GM12878 (cell line): ENCODE measurements around the gene ZNF202. TPM values are rescaled to one million over a fixed set of nuclear protein-coding genes. Genes with fewer than 3 reads are reported as not detected.

ENCODE experiments used
- ATAC-seq: fragments of 200-7000 bp; cut with Tn5 transposase; 3 replicates; pipeline ENCODE4 v1.9.1; 2020; ENCODE audit warnings: mild to moderate bottlenecking, moderate library complexity
- BruUV-seq: library from RNA; stranded (reverse); fragments of 400-500 nt; replicated peaks from 2 replicates; lab custom pipeline; 2021; lab: Mats Ljungman, UMichigan
- CTCF ChIA-PET: fragments of 300-600 bp; sonication (Branson Sonifier 250); formaldehyde crosslinking; extraction: SDS; loops from one replicate; lab custom pipeline; 2021; ENCODE audit warnings: inconsistent platforms; lab: Yijun Ruan, JAX
- POLR2A ChIA-PET: fragments of 350-600 bp; formaldehyde crosslinking; extraction: SDS; loops from one replicate; lab custom pipeline; 2021; ENCODE audit warnings: inconsistent platforms; lab: Charles Lee
- RAD21 ChIA-PET: fragments of 300-600 bp; sonication (Branson Sonifier 250); formaldehyde crosslinking; loops from one replicate; lab custom pipeline; 2023; ENCODE audit warnings: antibody characterized with exemption; ENCODE audit not compliant: unreplicated experiment; lab: Charles Lee
- SMC1A ChIA-PET: fragments of 300-600 bp; sonication (Branson Sonifier 250); formaldehyde crosslinking; loops from one replicate; lab custom pipeline; 2023; ENCODE audit not compliant: unreplicated experiment, uncharacterized antibody; lab: Charles Lee
- DNase-seq: peaks from one replicate; pipeline ENCODE4 v3.0.0-alpha.2; 2011; ENCODE audit warnings: low read depth, low spot score
- FAIRE-seq: peaks from 3 replicates; lab custom pipeline; 2011; peaks lifted over from hg19 to GRCh38; lab: Jason Lieb, UNC
- H2AFZ ChIP-seq: 2 replicates; pipeline ENCODE4 v1.6.0; 2011; ENCODE audit warnings: low read depth, low read length, control low read depth; ENCODE audit not compliant: control insufficient read depth
- H3K27ac ChIP-seq: 2 replicates; pipeline ENCODE4 v1.5.1; 2011; ENCODE audit warnings: control low read depth; ENCODE audit not compliant: control insufficient read depth, insufficient read depth
- H3K27me3 ChIP-seq, 2 experiments: replicated peaks in 1 of 2; 2 replicates each; pipeline versions ENCODE4 v1.6.0 to v1.6.1; 2011; ENCODE audit warnings: low read length in 1 of 2; ENCODE audit not compliant: control insufficient read depth in 2 of 2, insufficient read depth in 2 of 2
- H3K36me3 ChIP-seq, 2 experiments: 2 replicates each; pipeline ENCODE4 v1.5.1; 2011; ENCODE audit warnings: low read length in 1 of 2; ENCODE audit not compliant: control insufficient read depth in 2 of 2, insufficient read depth in 2 of 2
- H3K4me1 ChIP-seq: 2 replicates; pipeline ENCODE4 v1.6.1; 2011; ENCODE audit warnings: mild to moderate bottlenecking, low read length, moderate library complexity, mixed read lengths; ENCODE audit not compliant: control insufficient read depth, insufficient read depth
- H3K4me2 ChIP-seq: 2 replicates; pipeline ENCODE4 v1.6.0; 2011; ENCODE audit warnings: control low read depth; ENCODE audit not compliant: control insufficient read depth, insufficient read depth
- H3K4me3 ChIP-seq: fragments of 200-600 bp; sonication (generic); 2 replicates; pipeline ENCODE4 v1.5.1; 2016
- H3K79me2 ChIP-seq: 2 replicates; pipeline ENCODE4 v1.6.0; 2011; ENCODE audit warnings: low read length; ENCODE audit not compliant: control insufficient read depth, insufficient read depth
- H3K9ac ChIP-seq: 2 replicates; pipeline ENCODE4 v1.8.0; 2011; ENCODE audit warnings: low read length, control low read depth, mixed read lengths; ENCODE audit not compliant: control insufficient read depth, insufficient read depth
- H3K9me3 ChIP-seq: replicated peaks from 3 replicates; pipeline ENCODE4 v1.5.1; 2011; ENCODE audit warnings: mild to moderate bottlenecking, low read length; ENCODE audit not compliant: control insufficient read depth, insufficient read depth
- H4K20me1 ChIP-seq: 2 replicates; pipeline ENCODE4 v1.6.0; 2011; ENCODE audit not compliant: control insufficient read depth, insufficient read depth
- CEBPZ ChIP-seq: fragments of 150-350 bp; IDR thresholded peaks from 2 replicates; pipeline ENCODE4 v1.6.1; 2016; ENCODE audit warnings: low read depth, low read length
- EP300 ChIP-seq, 2 experiments: fragments of 150-350 bp in 1 of 2; IDR thresholded peaks; 2 replicates each; pipeline ENCODE4 v1.6.1; 2011 to 2012; ENCODE audit warnings: low read depth in 2 of 2, low read length in 2 of 2, borderline replicate concordance in 1 of 2, improper control_type of control experiment in 1 of 2, inconsistent platforms in 1 of 2; ENCODE audit not compliant: control insufficient read depth in 1 of 2
- IRF4 ChIP-seq: IDR thresholded peaks from 2 replicates; pipeline ENCODE4 v1.6.1; 2011; ENCODE audit warnings: low read depth, low read length
- KAT2A ChIP-seq: conservative IDR thresholded peaks from 2 replicates; pipeline ENCODE4 v1.6.1; 2011; ENCODE audit warnings: low read depth, low read length; ENCODE audit not compliant: control insufficient read depth
- LARP7 ChIP-seq: fragments of 450-650 bp; IDR thresholded peaks from 2 replicates; pipeline ENCODE4 v1.6.1; 2017; ENCODE audit warnings: mild to moderate bottlenecking
- MLLT1 ChIP-seq: fragments of 450-650 bp; IDR thresholded peaks from 2 replicates; pipeline ENCODE4 v1.6.1; 2016; ENCODE audit warnings: mild to moderate bottlenecking
- MXI1 ChIP-seq: fragments of 150-350 bp; IDR thresholded peaks from 2 replicates; pipeline ENCODE4 v1.6.1; 2011; ENCODE audit warnings: low read depth, mild to moderate bottlenecking, inconsistent platforms, low read length, improper control_type of control experiment
- NFIC ChIP-seq: IDR thresholded peaks from 2 replicates; pipeline ENCODE4 v1.6.1; 2012; ENCODE audit warnings: low read depth, mild to moderate bottlenecking, inconsistent platforms, low read length, moderate library complexity
- RB1 ChIP-seq: fragments of 450-650 bp; formaldehyde crosslinking; IDR thresholded peaks from 2 replicates; pipeline ENCODE4 v1.6.1; 2017; ENCODE audit warnings: mild to moderate bottlenecking, borderline replicate concordance
- SIX5 ChIP-seq: IDR thresholded peaks from 2 replicates; pipeline ENCODE4 v1.6.1; 2011; ENCODE audit warnings: mild to moderate bottlenecking, low read depth, low read length, moderate library complexity; ENCODE audit not compliant: severe bottlenecking
- SMAD5 ChIP-seq: IDR thresholded peaks from 2 replicates; pipeline ENCODE4 v1.6.1; 2016; ENCODE audit warnings: antibody characterized with exemption, low read depth
- SMC3 ChIP-seq: IDR thresholded peaks from 2 replicates; pipeline ENCODE4 v1.6.1; 2011; ENCODE audit warnings: low read length, improper control_type of control experiment, borderline replicate concordance
- TAF1 ChIP-seq: IDR thresholded peaks from 2 replicates; pipeline ENCODE4 v1.6.1; 2011; ENCODE audit warnings: mild to moderate bottlenecking, low read depth, low read length, borderline replicate concordance
- TCF12 ChIP-seq: IDR thresholded peaks from 2 replicates; pipeline ENCODE4 v1.6.1; 2011; ENCODE audit warnings: low read depth, mild to moderate bottlenecking, low read length
- WRNIP1 ChIP-seq: IDR thresholded peaks from 2 replicates; pipeline ENCODE4 v1.6.1; 2011; ENCODE audit warnings: low read depth, low read length, improper control_type of control experiment, borderline replicate concordance
- ZZZ3 ChIP-seq: IDR thresholded peaks from 2 replicates; pipeline ENCODE4 v1.6.1; 2011; ENCODE audit warnings: low read depth; ENCODE audit not compliant: control insufficient read depth, insufficient read length
- WGBS: methylation state at CpG from one replicate; pipeline ENCODE4 v1.1.6; 2016; ENCODE audit warnings: low lambda C conversion rate; ENCODE audit not compliant: insufficient replicate concordance, insufficient coverage; ENCODE audit errors: missing lambda C conversion rate; 5-methylcytosine and 5-hydroxymethylcytosine counted together
- in situ Hi-C: fragments of 300-500 bp; cut with MboI; formaldehyde crosslinking; loops from 9 replicates; pipeline ENCODE4 v1.14.3; 2018; ENCODE audit warnings: mixed read lengths
- intact Hi-C: fragments of 100-400 bp; cut with micrococcal nuclease; formaldehyde crosslinking; loops from one replicate; pipeline ENCODE4 v1.14.2; 2022; ENCODE audit not compliant: unreplicated experiment
- polyA plus RNA-seq, 11 experiments: library from polyadenylated mRNA; depleted of rRNA in 4 of 11; unstranded in 6 of 11; stranded (reverse) in 5 of 11; fragments of >200 nt; fragmentation: Nextera tagmentation in 4 of 11; fragmentation: Illumina TruSeq in 1 of 11; extraction: Ambion mirVana in 4 of 11; extraction: Trizol in 1 of 11; gene quantifications; 1 replicate in 1 of 11; 2 replicates in 10 of 11; pipeline versions ENCODE4 v1.2.1 to v1.2.3, GENCODE V29; 2011 to 2016; ENCODE audit warnings: inconsistent platforms in 2 of 11, missing spikeins in 2 of 11, low read depth in 1 of 11
- total RNA-seq, 4 experiments: library from RNA; depleted of rRNA in 3 of 4; stranded (reverse); fragments of >200 nt in 3 of 4; fragmentation: Illumina TruSeq in 1 of 4; extraction: Trizol in 1 of 4; gene quantifications; 2 replicates each; pipeline versions ENCODE4 v1.2.1 to v1.2.3, GENCODE V29; 2013 to 2021

Gene ZNF202
- total and polyA plus RNA-seq, 10 of the 15 experiments (the other 5 are each of a cell fraction or from before 2014, with no cell fraction given) = 2.6 to 13.6 (median 12.2) TPM

- Histone ChIP-seq H4K20me1 (no peaks in the 10 kb centered on the region), H2AFZ (no peak overlapping the region), H3K4me3 (no peak overlapping the region), H3K4me2 (no peak overlapping the region), H3K36me3 (no peaks in the 10 kb centered on the region), H3K4me1 (no peaks in the 10 kb centered on the region), H3K79me2 (no peaks in the 10 kb centered on the region), H3K9me3 (no peaks in the 10 kb centered on the region), H3K9ac (no peak overlapping the region), H3K27me3 (peaks cover 0 to 3% of the 10 kb centered on the region in 2 experiments; a peak in 1 of 4 replicates), H3K27ac (no peak overlapping the region)
- RAD21 ChIA-PET = no interaction called here
- CTCF ChIA-PET = interaction anchor here (1.4 kb wide), 1 partner anchor 28 kb away, joined by 4 read pairs; no protein-coding TSS in a partner anchor
- POLR2A ChIA-PET = no interaction called here
- DNase-seq (no peak), FAIRE-seq (no peak), ATAC-seq (no peak)
- in situ Hi-C loops = no loop called here
- 27% methylated on average over 5 of the region's 5 CpGs for WGBS
- intact Hi-C loops = no loop called here
- SMC1A ChIA-PET = no interaction called here
- no TSS peak for BruUV-seq
- TF ChIP-seq EP300 (IDR thresholded peaks at IDR 0.05; ENCODE audit: borderline replicate concordance in 1 of 2, control insufficient read depth in 1 of 2, low read depth in 2 of 2, low read length in 2 of 2) (no peak), SMC3 (no peak), NFIC (no peak), KAT2A (no peak), TCF12 (no peak), RB1 (no peak), ZZZ3 (no peak), LARP7 (no peak), WRNIP1 (no peak), SIX5 (no peak), SMAD5 (no peak), MXI1 (no peak), CEBPZ (no peak), IRF4 (no peak), TAF1 (no peak), MLLT1 (no peak)
Observed at GRCh38 chr11:123682696-123683410, 58.6 kb downstream of the ZNF202 start.
